NB4 (cell line): Measurements from ENCODE around the gene PRICKLE2.

Experiments used
- DNase-seq: peaks from one replicate; pipeline ENCODE4 v3.0.0; 2010; ENCODE audit warnings: low read depth
- H3K4me3 ChIP-seq: one replicate; pipeline ENCODE4 v1.5.1; 2011; ENCODE audit warnings: mild to moderate bottlenecking, low read depth, low read length, moderate library complexity
- CTCF ChIP-seq: IDR thresholded peaks from one replicate; pipeline ENCODE4 v1.5.1; 2012; ENCODE audit warnings: low read depth, low read length
- MYC ChIP-seq: IDR thresholded peaks from 2 replicates; pipeline ENCODE4 v1.6.1; 2011; ENCODE audit warnings: low read depth, low read length
- POLR2A ChIP-seq: IDR thresholded peaks from 2 replicates; pipeline ENCODE4 v1.6.1; 2011; ENCODE audit warnings: mild to moderate bottlenecking; ENCODE audit not compliant: insufficient read length; ENCODE audit errors: extremely low read depth
- TF ChIP-seq, protein P1 (sequence below): IDR thresholded peaks from 2 replicates; pipeline ENCODE4 v1.6.1; 2011; ENCODE audit warnings: low read depth, low read length

The PRICKLE2 gene

GRCh38 chr3:64213224-64213878, 11.9 kb downstream of the PRICKLE2 start:
- TF ChIP-seq, protein P1, sequence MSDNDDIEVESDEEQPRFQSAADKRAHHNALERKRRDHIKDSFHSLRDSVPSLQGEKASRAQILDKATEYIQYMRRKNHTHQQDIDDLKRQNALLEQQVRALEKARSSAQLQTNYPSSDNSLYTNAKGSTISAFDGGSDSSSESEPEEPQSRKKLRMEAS, result no peak
- TF ChIP-seq MYC, result no peak
- TF ChIP-seq POLR2A, result no peak
- H3K4me3 ChIP-seq, result no peak overlapping the region
- DNase-seq, result no peak

DNA sequence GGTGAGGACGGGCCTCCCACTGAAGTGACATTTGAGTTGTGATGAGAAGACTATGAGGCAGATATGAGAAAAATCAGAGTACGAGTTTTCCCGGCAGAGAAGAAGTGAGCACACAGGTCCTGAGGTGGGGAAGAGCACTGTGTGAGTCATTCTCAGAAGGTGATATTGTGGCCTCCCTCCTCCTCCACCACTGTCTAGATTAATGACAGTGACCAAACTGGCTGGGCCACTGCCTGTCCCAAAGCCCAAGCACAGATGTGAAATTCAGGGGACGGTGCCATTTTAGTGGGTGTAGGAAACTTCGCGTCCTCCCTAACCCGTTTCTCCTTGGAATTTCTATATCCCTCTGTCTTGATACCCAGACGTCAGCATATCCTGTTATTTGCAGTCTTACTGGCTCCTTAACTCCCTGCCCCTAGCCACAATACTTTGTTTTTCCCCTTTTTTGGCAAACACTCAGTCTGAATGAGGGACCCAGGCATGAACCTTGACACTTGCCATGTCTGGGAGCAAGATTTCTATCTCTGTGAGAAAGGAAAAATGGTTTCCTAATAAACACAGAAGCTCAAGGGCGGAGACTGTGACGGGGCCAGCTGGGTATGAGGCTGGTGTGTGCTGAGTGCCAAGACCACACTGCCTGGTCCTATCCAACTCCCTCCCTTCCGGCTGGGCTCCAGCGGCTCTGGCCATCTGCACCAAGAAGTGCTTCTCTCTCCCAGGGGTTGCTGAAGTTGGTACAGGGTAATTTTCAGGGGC, 15.2 kb downstream of the PRICKLE2 start:
- DNase-seq, result no peak
- no peak for TF ChIP-seq CTCF
- no peak for TF ChIP-seq MYC
- no peak for TF ChIP-seq POLR2A
- TF ChIP-seq, protein P1, result no peak

GRCh38 chr3:64207289-64208080, 17.8 kb downstream of the PRICKLE2 start:
- no peak for DNase-seq
- H3K4me3 ChIP-seq, result no peak overlapping the region
- TF ChIP-seq MYC (no peak), POLR2A (no peak), CTCF (no peak)
- TF ChIP-seq, protein P1, result no peak

More for the DNA sequence above, 15.2 kb downstream of the PRICKLE2 start:
- no peak overlapping the region for H3K4me3 ChIP-seq

DNA sequence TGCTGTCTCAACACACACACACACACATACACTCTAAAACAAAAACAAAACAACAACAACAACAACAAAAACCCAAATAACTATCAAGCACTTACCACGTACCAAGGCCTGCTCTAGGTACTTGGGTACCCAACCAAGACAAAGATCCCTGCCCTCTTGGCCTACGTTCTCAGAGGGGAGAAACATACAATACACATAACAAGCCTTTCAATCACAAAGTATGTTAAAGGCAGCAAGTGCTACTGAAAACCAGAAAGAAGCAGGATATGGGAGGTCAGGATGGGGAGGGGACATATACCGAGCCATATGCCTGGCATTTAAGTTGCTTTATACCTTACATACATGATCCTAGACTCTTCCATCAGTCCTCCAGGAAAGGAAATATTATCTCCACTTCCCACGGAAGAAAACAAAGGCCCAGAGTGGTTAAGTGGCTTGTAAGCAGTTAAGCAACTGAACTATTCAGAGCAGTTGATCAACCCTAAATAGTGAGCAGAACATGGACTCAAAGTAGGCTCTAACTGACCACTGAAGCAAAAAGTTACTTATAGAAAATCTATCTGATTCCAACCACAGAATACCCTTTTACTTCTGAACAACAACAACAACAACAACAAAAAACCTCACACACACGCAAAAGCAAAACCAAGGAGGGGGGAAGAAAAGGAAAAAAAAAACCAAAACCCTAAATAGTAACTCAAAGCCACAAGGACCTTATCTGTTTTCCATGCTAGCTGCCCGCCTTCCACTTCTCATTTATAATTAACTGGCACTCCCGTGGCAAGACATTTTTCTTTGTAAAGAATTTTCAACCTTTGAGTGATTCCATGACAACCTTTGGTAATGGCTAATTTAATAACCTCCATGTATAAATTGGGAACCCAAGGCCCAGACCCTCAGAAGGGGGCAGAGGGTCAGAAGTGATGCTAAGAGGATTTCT, 21.0 kb downstream of the PRICKLE2 start:
- TF ChIP-seq POLR2A (no peak), MYC (no peak), CTCF (no peak)
- TF ChIP-seq, protein P1, result no peak
- no peak overlapping the region for H3K4me3 ChIP-seq
- no peak for DNase-seq

GRCh38 chr3:64203216-64203615, 22.1 kb downstream of the PRICKLE2 start:
- DNase-seq, result no peak
- TF ChIP-seq, protein P1, result no peak
- TF ChIP-seq CTCF (no peak), MYC (no peak), POLR2A (no peak)
- H3K4me3 ChIP-seq, result no peak overlapping the region
